Neuronal stem cell (in vitro differentiated cells): ENCODE results near the gene DPY30.

ENCODE experiments used
- DNase-seq: peaks from one replicate; pipeline ENCODE4 v3.0.0-alpha.2; 2013; ENCODE audit warnings: low spot score
- H2AFZ ChIP-seq: one replicate; pipeline ENCODE4 v1.6.1; 2013; ENCODE audit warnings: mild to moderate bottlenecking, low read length, inconsistent platforms
- H2AK5ac ChIP-seq: 2 replicates; pipeline ENCODE4 v1.6.1; 2013; ENCODE audit warnings: low read depth, mild to moderate bottlenecking, inconsistent platforms, low read length, moderate library complexity, mixed read lengths
- H2BK120ac ChIP-seq: 2 replicates; pipeline ENCODE4 v1.6.1; 2013; ENCODE audit warnings: low read depth, mild to moderate bottlenecking, inconsistent platforms, low read length, moderate library complexity, mixed read lengths
- H2BK12ac ChIP-seq: one replicate; pipeline ENCODE4 v1.6.1; 2013; ENCODE audit warnings: low read length, inconsistent platforms
- H2BK15ac ChIP-seq: 2 replicates; pipeline ENCODE4 v1.6.1; 2013; ENCODE audit warnings: mild to moderate bottlenecking, low read length, inconsistent platforms, mixed read lengths
- H2BK5ac ChIP-seq: one replicate; pipeline ENCODE4 v1.6.1; 2013; ENCODE audit warnings: inconsistent platforms, mild to moderate bottlenecking, low read length, moderate library complexity
- H3K14ac ChIP-seq: one replicate; pipeline ENCODE4 v1.6.1; 2013; ENCODE audit warnings: low read length, inconsistent platforms
- H3K18ac ChIP-seq: 2 replicates; pipeline ENCODE4 v1.6.1; 2013; ENCODE audit warnings: low read length, inconsistent platforms
- H3K23ac ChIP-seq: 2 replicates; pipeline ENCODE4 v1.6.1; 2013; ENCODE audit warnings: low read depth, mild to moderate bottlenecking, mixed read lengths, low read length, inconsistent platforms; ENCODE audit not compliant: poor library complexity
- H3K27ac ChIP-seq: replicated peaks from 3 replicates; pipeline ENCODE4 v1.5.1; 2013; ENCODE audit warnings: low read length, inconsistent platforms
- H3K27me3 ChIP-seq, 3 experiments: 2 replicates each; pipeline ENCODE4 v1.6.1; 2013; ENCODE audit warnings: low read length in 3 of 3, mild to moderate bottlenecking in 2 of 3, inconsistent platforms in 1 of 3, low read depth in 1 of 3, mixed read lengths in 1 of 3, moderate library complexity in 1 of 3; ENCODE audit not compliant: control insufficient read depth in 3 of 3, insufficient read depth in 3 of 3
- H3K36me3 ChIP-seq, 2 donors: replicated peaks in 1 of 2; 2 replicates each; pipeline ENCODE4 v1.6.1; 2013; ENCODE audit warnings: low read length in 2 of 2; ENCODE audit not compliant: control insufficient read depth in 2 of 2, insufficient read depth in 2 of 2
- H3K4ac ChIP-seq: 2 replicates; pipeline ENCODE4 v1.6.1; 2013; ENCODE audit warnings: inconsistent platforms, mild to moderate bottlenecking, low read length, moderate library complexity
- H3K4me1 ChIP-seq, 2 donors: 1 replicate in 1 of 2; 2 replicates in 1 of 2; pipeline ENCODE4 v1.6.1; 2013; ENCODE audit warnings: low read length in 2 of 2, low read depth in 1 of 2; ENCODE audit not compliant: control insufficient read depth in 2 of 2, insufficient read depth in 1 of 2
- H3K4me2 ChIP-seq: one replicate; pipeline ENCODE4 v1.6.1; 2013; ENCODE audit warnings: mild to moderate bottlenecking, low read length, inconsistent platforms; ENCODE audit not compliant: insufficient read depth, poor library complexity, severe bottlenecking
- H3K4me3 ChIP-seq, 2 donors: 2 replicates each; pipeline ENCODE4 v1.5.1; 2013; ENCODE audit warnings: low read length in 2 of 2, mild to moderate bottlenecking in 2 of 2, inconsistent platforms in 1 of 2, moderate library complexity in 1 of 2
- H3K79me1 ChIP-seq: one replicate; pipeline ENCODE4 v1.6.1; 2013; ENCODE audit warnings: low read depth, mild to moderate bottlenecking, inconsistent platforms, low read length, moderate library complexity
- H3K9ac ChIP-seq: one replicate; pipeline ENCODE4 v1.6.1; 2013; ENCODE audit warnings: mild to moderate bottlenecking, low read depth, low read length, inconsistent platforms; ENCODE audit not compliant: poor library complexity
- H3K9me3 ChIP-seq, 2 donors: replicated peaks in 1 of 2; 2 replicates each; pipeline versions ENCODE3 to v1.6.1; 2013; ENCODE audit warnings: low read length in 2 of 2, mild to moderate bottlenecking in 2 of 2, inconsistent platforms in 1 of 2, low read depth in 1 of 2, mixed read lengths in 1 of 2, moderate library complexity in 1 of 2; ENCODE audit not compliant: control insufficient read depth in 2 of 2, insufficient read depth in 1 of 2
- H4K8ac ChIP-seq: one replicate; pipeline ENCODE4 v1.6.1; 2013; ENCODE audit warnings: low read depth, mild to moderate bottlenecking, inconsistent platforms, low read length, moderate library complexity
- H4K91ac ChIP-seq: one replicate; pipeline ENCODE4 v1.6.1; 2013; ENCODE audit warnings: low read length, low read depth, mild to moderate bottlenecking, inconsistent platforms; ENCODE audit not compliant: poor library complexity
- WGBS, 2 donors: extraction: QIAGEN DNeasy Blood & Tissue Kit; methylation state at CpG; one replicate each; pipeline ENCODE4 v1.1.7; 2013; ENCODE audit warnings: missing lambda C conversion rate in 2 of 2, mixed read lengths in 1 of 2; ENCODE audit not compliant: insufficient read length in 2 of 2, insufficient replicate concordance in 1 of 2; ENCODE audit errors: extremely low coverage in 2 of 2; 5-methylcytosine and 5-hydroxymethylcytosine counted together

Gene DPY30

GRCh38 chr2:32003791-32004190, 35.8 kb downstream of the DPY30 start:
- H2BK12ac ChIP-seq = no peak overlapping the region
- no CpG with 5 or more reads among the region's 2 CpGs for WGBS, 2 donors
- no peak overlapping the region for H2AFZ ChIP-seq
- no peak for DNase-seq
- H3K4ac ChIP-seq = no peak overlapping the region
- no peak overlapping the region for H3K14ac ChIP-seq
- peaks cover 0 to 2% of the 10 kb centered on the region in 2 donors for H3K4me1 ChIP-seq
- H3K79me1 ChIP-seq = peaks cover 3% of the 10 kb centered on the region
- no peak overlapping the region for H4K8ac ChIP-seq
- no peaks in the 10 kb centered on the region for H3K9me3 ChIP-seq
- no peak overlapping the region for H2BK15ac ChIP-seq
- H3K27ac ChIP-seq = no peak overlapping the region
- no peak overlapping the region for H3K18ac ChIP-seq
- no peak overlapping the region for H3K4me2 ChIP-seq
- no peaks in the 10 kb centered on the region for H3K27me3 ChIP-seq
- no peak overlapping the region for H3K23ac ChIP-seq
- H2BK5ac ChIP-seq = no peak overlapping the region
- no peak overlapping the region for H3K9ac ChIP-seq
- H2AK5ac ChIP-seq = no peak overlapping the region
- peaks cover 0 to 3% of the 10 kb centered on the region in 2 donors for H3K36me3 ChIP-seq
- H2BK120ac ChIP-seq = no peak overlapping the region
- H4K91ac ChIP-seq = no peak overlapping the region
- no peak overlapping the region for H3K4me3 ChIP-seq

DNA sequence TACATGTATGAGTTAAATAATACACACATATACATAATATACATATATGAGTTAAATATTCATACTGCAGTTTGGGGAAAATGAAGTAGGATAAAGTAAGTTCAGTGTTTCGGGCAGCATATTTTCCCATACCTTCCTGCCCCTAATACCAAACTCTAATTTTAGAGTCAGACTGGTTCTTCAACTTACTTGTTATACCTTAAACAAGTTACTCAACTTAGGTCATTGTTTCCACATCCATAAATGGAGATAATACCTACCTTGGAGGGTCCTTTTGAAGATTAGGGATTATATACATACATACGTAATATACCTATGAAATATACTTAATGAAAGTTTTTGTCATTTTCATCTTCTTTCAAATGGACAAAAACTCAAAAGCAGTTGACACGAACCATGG, 37.2 kb downstream of the DPY30 start:
- Histone ChIP-seq H2BK5ac (no peak overlapping the region), H2BK120ac (no peak overlapping the region), H3K36me3 (peaks cover 0 to 3% of the 10 kb centered on the region in 2 donors), H3K27ac (no peak overlapping the region), H3K4ac (no peak overlapping the region), H3K14ac (no peak overlapping the region), H3K9ac (no peak overlapping the region), H3K4me2 (no peak overlapping the region), H2AK5ac (no peak overlapping the region), H3K79me1 (peaks cover 3% of the 10 kb centered on the region), H3K4me1 (no peaks in the 10 kb centered on the region), H3K4me3 (no peak overlapping the region), H2BK12ac (no peak overlapping the region), H3K27me3 (no peaks in the 10 kb centered on the region), H3K18ac (no peak overlapping the region), H4K8ac (no peak overlapping the region), H4K91ac (no peak overlapping the region), H3K9me3 (no peaks in the 10 kb centered on the region), H2BK15ac (no peak overlapping the region), H3K23ac (no peak overlapping the region), H2AFZ (no peak overlapping the region)
- no CpG with 5 or more reads among the region's 3 CpGs for WGBS, 2 donors
- DNase-seq = no peak

GRCh38 chr2:31999438-31999837, 40.2 kb downstream of the DPY30 start:
- H4K91ac ChIP-seq = no peak overlapping the region
- no peaks in the 10 kb centered on the region for H3K36me3 ChIP-seq
- H2BK5ac ChIP-seq = no peak overlapping the region
- H3K79me1 ChIP-seq = peaks cover 6% of the 10 kb centered on the region
- WGBS, 2 donors = no CpG with 5 or more reads among the region's 4 CpGs
- H3K14ac ChIP-seq = no peak overlapping the region
- H2AFZ ChIP-seq = no peak overlapping the region
- no peak for DNase-seq
- H3K9ac ChIP-seq = no peak overlapping the region
- H3K9me3 ChIP-seq = no peaks in the 10 kb centered on the region
- H3K4ac ChIP-seq = no peak overlapping the region
- H3K27me3 ChIP-seq = no peaks in the 10 kb centered on the region
- no peak overlapping the region for H3K4me3 ChIP-seq
- no peak overlapping the region for H3K27ac ChIP-seq
- H3K23ac ChIP-seq = no peak overlapping the region
- H2BK120ac ChIP-seq = no peak overlapping the region
- no peaks in the 10 kb centered on the region for H3K4me1 ChIP-seq
- no peak overlapping the region for H2BK15ac ChIP-seq
- H3K18ac ChIP-seq = no peak overlapping the region
- no peak overlapping the region for H4K8ac ChIP-seq
- H2BK12ac ChIP-seq = no peak overlapping the region
- no peak overlapping the region for H2AK5ac ChIP-seq
- H3K4me2 ChIP-seq = no peak overlapping the region

DNA sequence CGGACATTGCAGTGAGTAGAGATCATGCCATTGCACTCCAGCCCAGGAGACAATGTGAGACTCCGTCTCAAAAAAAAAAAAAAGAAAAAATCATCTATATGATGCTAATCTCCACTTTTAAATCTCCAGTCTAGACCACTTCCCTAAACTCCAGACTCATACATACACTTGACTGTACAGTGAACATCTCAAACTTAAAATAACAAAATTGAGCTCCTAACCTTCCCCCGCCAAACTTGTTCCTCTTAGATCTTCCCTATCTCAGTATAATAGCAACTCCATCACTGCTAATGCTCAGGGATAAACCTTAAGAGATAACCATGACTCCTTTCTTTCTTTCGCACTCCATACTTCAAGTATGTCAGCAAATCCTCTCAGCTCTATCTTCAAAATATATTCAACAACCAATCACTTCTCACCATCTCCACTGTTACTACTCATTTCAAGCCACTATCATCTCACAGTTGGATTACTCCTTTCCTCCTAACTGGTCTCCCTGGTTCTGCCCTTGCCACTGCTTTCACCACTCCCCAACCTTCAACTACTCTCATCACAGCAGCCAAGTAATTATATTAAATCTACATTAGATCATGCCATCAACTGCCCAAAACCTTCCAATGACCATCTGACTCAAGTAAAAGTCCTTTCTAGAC, 40.7 kb downstream of the DPY30 start:
- Histone ChIP-seq H2AFZ (no peak overlapping the region), H3K9me3 (no peaks in the 10 kb centered on the region), H3K27ac (no peak overlapping the region), H3K27me3 (no peaks in the 10 kb centered on the region), H3K18ac (no peak overlapping the region), H2BK12ac (no peak overlapping the region), H2BK5ac (no peak overlapping the region), H3K14ac (no peak overlapping the region), H3K4me3 (no peak overlapping the region), H4K8ac (no peak overlapping the region), H3K36me3 (no peaks in the 10 kb centered on the region), H2AK5ac (no peak overlapping the region), H2BK120ac (no peak overlapping the region), H4K91ac (no peak overlapping the region), H3K4me2 (no peak overlapping the region), H3K79me1 (peaks cover 6% of the 10 kb centered on the region), H3K9ac (no peak overlapping the region), H3K4me1 (no peaks in the 10 kb centered on the region), H3K23ac (no peak overlapping the region), H3K4ac (no peak overlapping the region), H2BK15ac (no peak overlapping the region)
- no peak for DNase-seq
- WGBS, 2 donors = no CpG with 5 or more reads among the region's 4 CpGs
